OCI-LY1 (cell line): Measurements from ENCODE around the gene GPR107.

Experiments
- H2AFZ ChIP-seq: fragments of 200-600 bp; sonication (generic), shearing (Covaris generic); 2 replicates; pipeline ENCODE4 v1.6.0; 2014; ENCODE audit warnings: antibody characterized with exemption, mild to moderate bottlenecking, low read length
- H3F3A ChIP-seq: fragments of 200-600 bp; sonication (generic), shearing (Covaris generic); 2 replicates; pipeline ENCODE4 v1.6.0; 2014; ENCODE audit warnings: mild to moderate bottlenecking, antibody characterized with exemption, low read length, moderate library complexity; ENCODE audit not compliant: insufficient read depth
- H3K27ac ChIP-seq: fragments of 200-600 bp; sonication (generic); 2 replicates; pipeline ENCODE4 v1.5.1; 2014; ENCODE audit warnings: low read length, mixed run types, mild to moderate bottlenecking, low read depth; ENCODE audit not compliant: poor library complexity, severe bottlenecking
- H3K27me3 ChIP-seq: fragments of 200-600 bp; sonication (generic); 2 replicates; pipeline ENCODE4 v1.6.0; 2014; ENCODE audit warnings: antibody characterized with exemption, mild to moderate bottlenecking, low read length, moderate library complexity; ENCODE audit not compliant: insufficient read depth
- H3K36me3 ChIP-seq: fragments of 200-600 bp; sonication (generic); 2 replicates; pipeline ENCODE4 v1.6.1; 2014; ENCODE audit warnings: mild to moderate bottlenecking, antibody characterized with exemption, low read length, moderate library complexity, mixed read lengths; ENCODE audit not compliant: insufficient read depth
- H3K4me1 ChIP-seq: fragments of 200-600 bp; sonication (generic); 2 replicates; pipeline ENCODE4 v1.5.1; 2014; ENCODE audit warnings: mild to moderate bottlenecking, low read length, moderate library complexity; ENCODE audit not compliant: insufficient read depth, severe bottlenecking
- H3K4me2 ChIP-seq: fragments of 200-600 bp; sonication (generic), shearing (Covaris generic); 2 replicates; pipeline ENCODE4 v1.6.1; 2014; ENCODE audit warnings: low read length
- H3K4me3 ChIP-seq: fragments of 200-600 bp; sonication (generic); 2 replicates; pipeline ENCODE4 v1.5.1; 2014; ENCODE audit warnings: low read length, low read depth, mild to moderate bottlenecking, mixed read lengths; ENCODE audit not compliant: poor library complexity, severe bottlenecking
- H3K79me2 ChIP-seq: fragments of 200-600 bp; shearing (Covaris generic); 2 replicates; pipeline ENCODE4 v1.6.1; 2016; ENCODE audit warnings: mixed run types, low read length, mixed read lengths; ENCODE audit not compliant: insufficient read depth
- H3K9ac ChIP-seq: fragments of 200-600 bp; sonication (generic), shearing (Covaris generic); 2 replicates; pipeline ENCODE4 v1.6.1; 2014; ENCODE audit warnings: mild to moderate bottlenecking, low read length, mixed read lengths
- H3K9me2 ChIP-seq: fragments of 200-600 bp; sonication (generic), shearing (Covaris generic); 2 replicates; pipeline ENCODE4 v1.6.1; 2014; ENCODE audit warnings: low read depth, mild to moderate bottlenecking, low read length, mixed read lengths
- H3K9me3 ChIP-seq: fragments of 200-600 bp; shearing (Covaris generic); 2 replicates; pipeline ENCODE4 v1.6.1; 2014; ENCODE audit warnings: low read length, mixed read lengths
- H4K20me1 ChIP-seq: fragments of 200-600 bp; sonication (generic), shearing (Covaris generic); 2 replicates; pipeline ENCODE4 v1.6.0; 2016; ENCODE audit warnings: mild to moderate bottlenecking, low read length; ENCODE audit not compliant: insufficient read depth
- EZH2 ChIP-seq: fragments of 200-600 bp; sonication (generic), shearing (Covaris generic); IDR thresholded peaks from 2 replicates; pipeline ENCODE4 v1.8.0; 2017; ENCODE audit warnings: borderline replicate concordance, mixed run types, mild to moderate bottlenecking, antibody characterized with exemption, low read length, moderate library complexity, mixed read lengths
- TF ChIP-seq, protein P1 (sequence below): fragments of 200-600 bp; sonication (generic), shearing (Covaris generic); IDR thresholded peaks from 2 replicates; pipeline ENCODE4 v1.5.1; 2017; ENCODE audit warnings: mild to moderate bottlenecking, antibody characterized with exemption, low read length, moderate library complexity, mixed read lengths

The GPR107 gene

DNA sequence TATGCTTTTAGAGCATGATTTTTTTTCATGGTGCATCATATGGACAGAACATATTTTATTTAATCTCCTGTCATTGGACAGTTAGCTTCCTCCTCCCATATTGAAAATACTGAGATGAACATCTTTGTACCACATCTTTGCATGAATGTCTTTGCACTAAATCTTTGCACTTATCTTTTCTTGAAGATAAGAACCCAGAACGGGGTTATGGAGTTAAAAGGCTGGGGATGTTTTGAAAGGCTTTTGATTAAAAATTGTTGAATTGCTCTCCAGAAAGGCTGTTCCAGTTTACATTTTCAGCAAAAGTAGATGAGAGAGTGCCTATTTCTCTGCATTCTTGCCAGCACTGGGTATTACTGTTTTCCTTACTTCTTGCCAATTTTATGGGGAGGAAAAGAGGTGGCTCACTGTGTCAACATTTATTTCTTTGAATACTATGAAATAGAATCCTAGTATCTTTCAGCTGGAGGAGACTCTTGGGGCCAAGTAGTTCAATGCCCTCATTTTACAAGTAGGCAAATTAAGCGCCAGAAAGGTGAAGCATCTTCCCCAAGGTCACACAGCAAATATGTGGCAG is 125.7 kb downstream of the GPR107 start:
- Histone ChIP-seq H4K20me1 (no peaks in the 10 kb centered on the region), H3K4me2 (no peak overlapping the region), H3K36me3 (no peaks in the 10 kb centered on the region), H3K9me2 (no peaks in the 10 kb centered on the region), H3K79me2 (no peaks in the 10 kb centered on the region), H3K4me3 (no peak overlapping the region), H3K27me3 (peaks cover 3% of the 10 kb centered on the region; the same call in 1 of the 2 replicates), H3K9ac (no peak overlapping the region), H3K27ac (no peak overlapping the region), H3F3A (no peaks in the 10 kb centered on the region), H3K4me1 (no peaks in the 10 kb centered on the region), H3K9me3 (no peaks in the 10 kb centered on the region), H2AFZ (no peak overlapping the region)
- TF ChIP-seq, protein P1, sequence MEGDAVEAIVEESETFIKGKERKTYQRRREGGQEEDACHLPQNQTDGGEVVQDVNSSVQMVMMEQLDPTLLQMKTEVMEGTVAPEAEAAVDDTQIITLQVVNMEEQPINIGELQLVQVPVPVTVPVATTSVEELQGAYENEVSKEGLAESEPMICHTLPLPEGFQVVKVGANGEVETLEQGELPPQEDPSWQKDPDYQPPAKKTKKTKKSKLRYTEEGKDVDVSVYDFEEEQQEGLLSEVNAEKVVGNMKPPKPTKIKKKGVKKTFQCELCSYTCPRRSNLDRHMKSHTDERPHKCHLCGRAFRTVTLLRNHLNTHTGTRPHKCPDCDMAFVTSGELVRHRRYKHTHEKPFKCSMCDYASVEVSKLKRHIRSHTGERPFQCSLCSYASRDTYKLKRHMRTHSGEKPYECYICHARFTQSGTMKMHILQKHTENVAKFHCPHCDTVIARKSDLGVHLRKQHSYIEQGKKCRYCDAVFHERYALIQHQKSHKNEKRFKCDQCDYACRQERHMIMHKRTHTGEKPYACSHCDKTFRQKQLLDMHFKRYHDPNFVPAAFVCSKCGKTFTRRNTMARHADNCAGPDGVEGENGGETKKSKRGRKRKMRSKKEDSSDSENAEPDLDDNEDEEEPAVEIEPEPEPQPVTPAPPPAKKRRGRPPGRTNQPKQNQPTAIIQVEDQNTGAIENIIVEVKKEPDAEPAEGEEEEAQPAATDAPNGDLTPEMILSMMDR = no peak
- no peak for TF ChIP-seq EZH2

DNA sequence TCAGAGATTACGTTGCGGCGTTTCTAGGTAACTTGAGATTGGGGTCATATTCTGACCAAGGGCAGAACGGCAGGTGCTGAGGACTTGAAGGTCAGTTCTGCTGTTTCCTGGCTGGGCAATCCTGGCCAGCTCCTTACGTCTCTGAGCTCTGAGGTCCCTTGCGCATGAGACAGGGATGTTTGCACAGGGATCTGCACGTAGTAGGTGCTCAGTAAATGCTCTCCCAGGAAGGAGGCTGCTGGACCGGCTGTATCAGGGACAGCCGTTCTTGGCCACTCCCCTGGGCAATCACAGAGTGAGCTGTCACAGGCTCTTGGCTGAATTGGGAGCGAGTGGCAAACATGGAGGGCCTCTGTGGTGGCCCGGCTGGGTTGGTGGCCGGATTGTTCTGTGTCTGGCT is 126.8 kb downstream of the GPR107 start:
- Histone ChIP-seq H3K9me2 (no peaks in the 10 kb centered on the region), H3K4me3 (no peak overlapping the region), H4K20me1 (no peaks in the 10 kb centered on the region), H3K9me3 (no peaks in the 10 kb centered on the region), H3K9ac (no peak overlapping the region), H3K27me3 (peaks cover 3% of the 10 kb centered on the region; the same call in 1 of the 2 replicates), H3F3A (no peaks in the 10 kb centered on the region), H3K36me3 (no peaks in the 10 kb centered on the region), H3K4me1 (no peaks in the 10 kb centered on the region), H3K79me2 (no peaks in the 10 kb centered on the region), H3K4me2 (no peak overlapping the region), H3K27ac (no peak overlapping the region), H2AFZ (no peak overlapping the region)
- TF ChIP-seq, protein P1 = no peak
- no peak for TF ChIP-seq EZH2

DNA sequence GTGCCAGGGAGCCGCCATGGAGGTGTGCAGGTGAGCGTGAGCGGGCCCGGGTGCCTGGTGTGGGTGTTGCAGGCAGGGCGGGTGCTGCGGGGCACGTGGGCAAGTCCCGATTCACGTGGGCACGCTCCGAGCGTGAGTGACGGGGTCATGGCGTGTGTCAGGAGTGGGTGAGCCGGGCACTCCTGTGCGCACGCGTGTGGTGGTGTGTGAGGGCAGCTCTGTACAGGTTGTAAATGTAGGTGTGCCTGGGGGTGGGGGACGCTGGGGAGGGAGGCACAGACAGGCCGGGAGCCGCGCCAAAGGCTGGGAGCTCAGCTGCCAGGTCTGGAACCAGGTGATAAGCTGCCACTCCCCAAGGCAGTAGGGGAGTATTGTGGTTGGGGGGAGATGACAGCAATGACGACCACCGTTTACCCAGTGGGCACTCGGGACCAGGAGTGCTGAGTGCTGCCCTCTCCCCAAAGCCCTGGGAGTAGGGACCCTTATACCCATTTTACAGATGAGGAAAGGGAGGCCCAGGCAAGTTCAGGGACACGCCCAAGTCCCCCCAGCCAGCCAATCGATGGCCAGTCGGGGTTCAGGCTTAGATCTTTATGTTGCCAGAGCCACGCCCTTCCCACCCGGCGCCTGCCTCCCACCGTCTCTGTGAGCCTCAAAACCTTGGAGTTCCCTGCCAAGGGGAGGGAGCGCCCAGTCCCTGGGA is 128.1 kb downstream of the GPR107 start:
- H3K9ac ChIP-seq = no peak overlapping the region
- H3K27ac ChIP-seq = no peak overlapping the region
- H3K36me3 ChIP-seq = no peaks in the 10 kb centered on the region
- TF ChIP-seq, protein P1 = no peak
- TF ChIP-seq EZH2 = no peak
- no peak overlapping the region for H2AFZ ChIP-seq
- no peaks in the 10 kb centered on the region for H4K20me1 ChIP-seq
- no peaks in the 10 kb centered on the region for H3K4me1 ChIP-seq
- H3K4me2 ChIP-seq = no peak overlapping the region
- no peak overlapping the region for H3K4me3 ChIP-seq
- H3K9me2 ChIP-seq = no peaks in the 10 kb centered on the region
- no peaks in the 10 kb centered on the region for H3F3A ChIP-seq
- H3K9me3 ChIP-seq = no peaks in the 10 kb centered on the region
- peaks cover 3% of the 10 kb centered on the region; the same call in 1 of the 2 replicates for H3K27me3 ChIP-seq
- no peaks in the 10 kb centered on the region for H3K79me2 ChIP-seq
